ENCODE results near the gene PDE6D.

GRCh38 chr2:231800493-231801091 is 19.5 kb upstream of the PDE6D start:
- TF ChIP-seq ZNF214 (tag by site-specific recombination; IDR thresholded peaks at IDR 0.05; ENCODE audit: borderline replicate concordance) (no peak), ZSCAN4 (tag by site-specific recombination; IDR thresholded peaks at IDR 0.05) (no peak)

Data from HEK293 (cell line).